NCI-H2227 (cell line): ENCODE results near the gene TUBD1.
A peak's percentile ranks its signal among the peaks of the same experiment; 100 is the strongest.
"Not testable (repeated sequence)": the region's sequence is repeated elsewhere in the genome, so short reads cannot be mapped to it uniquely, and the experiment has no call there.

Source experiments
- DNase-seq: peaks from one replicate; lab custom pipeline; 2025; ENCODE audit not compliant: unreplicated experiment; lab: John Stamatoyannopoulos, UW

Gene TUBD1

DNA sequence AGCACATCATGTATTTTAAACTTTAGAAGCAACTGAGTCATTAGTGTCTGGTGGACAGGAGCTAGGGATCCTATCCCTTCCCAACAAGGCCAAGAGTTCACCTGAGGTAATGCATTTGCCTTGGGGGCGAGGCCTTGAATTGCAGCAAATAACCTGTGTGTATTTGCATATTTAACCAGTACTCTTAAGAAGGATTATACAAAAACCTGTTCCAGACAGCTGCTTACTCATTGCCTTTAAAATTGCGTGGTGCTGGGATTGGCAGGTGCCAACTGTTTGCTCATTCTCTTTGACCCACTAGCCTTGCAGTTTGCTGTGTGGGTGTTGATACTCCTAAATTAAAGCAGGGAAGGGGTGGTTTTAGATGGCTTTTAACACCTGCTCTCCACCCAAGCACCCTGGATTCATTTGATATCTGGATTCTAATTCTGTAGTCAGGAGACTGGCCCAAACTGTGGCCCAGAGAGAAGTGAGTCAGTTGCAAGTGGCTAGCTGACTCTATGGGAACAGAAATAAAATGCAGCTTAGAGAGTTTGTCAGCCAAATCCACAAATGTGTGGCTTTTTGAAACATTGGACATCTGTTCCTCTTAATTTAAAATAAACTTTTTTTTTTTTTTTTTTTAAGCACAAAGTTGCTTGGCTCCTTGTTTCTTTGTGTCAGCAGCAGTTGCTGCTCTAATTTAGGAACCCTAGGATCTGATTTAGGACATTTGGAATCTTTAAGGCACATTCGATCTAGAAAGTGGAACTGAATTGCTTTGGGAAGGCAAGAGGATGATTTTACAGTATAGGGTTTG is 46.9 kb downstream of the TUBD1 start:
- DNase-seq: no peak

DNA sequence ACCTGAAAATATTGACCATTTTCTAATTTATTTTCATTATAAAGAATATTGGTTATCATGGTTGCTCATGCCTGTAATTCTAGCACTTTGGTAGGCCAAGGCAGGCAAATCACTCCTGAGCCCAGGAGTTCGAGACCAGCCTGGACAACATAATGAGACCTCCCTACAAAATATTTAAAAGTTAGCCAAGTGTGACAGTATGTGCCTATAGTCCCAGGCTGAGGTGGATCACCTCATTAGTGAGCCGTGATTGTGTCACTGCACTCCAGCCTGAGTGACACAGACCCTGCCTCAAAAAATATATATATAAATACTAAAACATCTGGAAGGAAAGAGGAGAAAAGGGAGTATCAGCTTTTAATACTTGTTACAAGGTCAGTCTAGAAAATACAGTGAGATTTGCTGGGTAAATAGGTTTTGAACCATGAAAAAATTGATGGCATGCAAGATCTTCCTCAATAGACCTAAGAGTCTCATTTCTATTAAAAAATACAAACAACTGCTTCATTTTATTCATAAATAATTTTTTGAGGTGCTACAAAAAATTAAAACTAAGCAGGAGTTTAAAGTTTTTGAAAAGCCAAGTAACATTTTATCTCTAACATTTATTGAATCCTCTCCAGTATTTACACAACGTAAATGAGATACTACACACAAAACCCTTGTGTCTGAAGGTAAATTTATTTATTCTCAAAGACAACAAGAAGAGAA is 47.7 kb downstream of the TUBD1 start:
- DNase-seq: no peak

DNA sequence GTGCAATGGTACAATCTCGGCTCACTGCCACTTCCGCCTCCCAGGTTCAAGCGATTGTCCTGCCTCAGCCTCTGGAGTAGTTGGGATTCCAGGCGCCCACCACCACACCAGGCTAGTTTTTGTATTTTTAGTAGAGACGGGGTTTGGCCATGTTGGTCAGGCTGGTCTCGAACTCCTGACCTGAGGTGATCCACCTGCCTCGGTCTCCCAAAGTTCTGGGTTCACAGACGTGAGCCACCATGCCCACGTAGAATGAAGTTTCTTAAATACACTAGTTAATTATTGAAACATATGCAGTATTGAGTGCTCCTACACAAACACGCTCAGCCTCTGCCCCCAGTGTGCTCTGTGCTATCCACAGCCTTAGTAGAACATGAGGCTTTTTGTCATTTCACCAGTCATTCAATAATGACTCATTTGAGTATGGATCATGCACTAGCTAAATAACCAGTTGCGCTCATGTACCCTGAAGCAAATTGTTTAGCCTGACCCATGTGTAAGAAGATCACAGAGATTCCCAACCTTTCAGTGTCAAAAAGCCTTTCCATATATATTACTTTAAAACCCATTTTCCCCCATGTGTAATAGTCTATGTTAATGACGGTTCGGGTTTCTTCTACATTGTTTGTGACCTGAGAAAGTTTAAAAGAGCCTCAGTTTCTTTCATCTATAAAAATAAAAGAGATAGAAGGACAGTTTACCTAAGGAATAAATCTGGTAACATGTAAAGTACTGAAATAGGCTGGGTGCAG is 49.7 kb downstream of the TUBD1 start:
- DNase-seq: no peak

DNA sequence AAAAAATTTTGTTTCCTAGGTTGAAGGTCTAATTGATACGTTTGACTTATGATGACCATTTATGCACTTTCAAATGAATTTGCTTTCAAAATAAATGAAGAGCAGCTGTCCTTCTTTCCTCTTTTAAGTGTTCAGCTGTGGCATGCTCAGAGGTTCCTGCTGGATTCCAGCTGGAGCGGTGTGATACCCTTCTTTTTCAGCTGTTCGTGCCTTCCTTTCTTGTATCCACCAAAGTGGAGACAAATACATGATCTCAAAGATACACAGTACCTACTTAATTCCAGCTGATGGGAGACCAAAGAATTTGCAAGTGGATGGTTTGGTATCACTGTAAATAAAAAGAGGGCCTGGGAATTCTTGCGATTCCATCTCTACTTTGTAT is 50.9 kb downstream of the TUBD1 start:
- DNase-seq: not testable (repeated sequence)

DNA sequence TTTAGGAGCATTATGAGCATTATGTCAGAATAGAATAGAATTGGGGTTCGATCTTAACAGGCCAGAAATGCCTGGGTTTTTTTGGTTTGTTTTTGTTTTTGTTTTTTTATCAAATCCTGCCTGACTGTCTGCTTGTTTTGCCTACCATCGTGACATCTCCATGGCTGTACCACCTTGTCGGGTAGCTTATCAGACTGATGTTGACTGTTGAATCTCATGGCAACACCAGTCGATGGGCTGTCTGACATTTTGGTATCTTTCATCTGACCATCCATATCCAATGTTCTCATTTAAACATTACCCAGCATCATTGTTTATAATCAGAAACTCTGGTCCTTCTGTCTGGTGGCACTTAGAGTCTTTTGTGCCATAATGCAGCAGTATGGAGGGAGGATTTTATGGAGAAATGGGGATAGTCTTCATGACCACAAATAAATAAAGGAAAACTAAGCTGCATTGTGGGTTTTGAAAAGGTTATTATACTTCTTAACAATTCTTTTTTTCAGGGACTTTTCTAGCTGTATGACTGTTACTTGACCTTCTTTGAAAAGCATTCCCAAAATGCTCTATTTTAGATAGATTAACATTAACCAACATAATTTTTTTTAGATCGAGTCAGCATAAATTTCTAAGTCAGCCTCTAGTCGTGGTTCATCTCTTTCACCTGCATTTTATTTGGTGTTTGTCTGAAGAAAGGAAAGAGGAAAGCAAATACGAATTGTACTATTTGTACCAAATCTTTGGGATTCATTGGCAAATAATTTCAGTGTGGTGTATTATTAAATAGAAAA is 51.5 kb downstream of the TUBD1 start:
- DNase-seq: not testable (repeated sequence)

DNA sequence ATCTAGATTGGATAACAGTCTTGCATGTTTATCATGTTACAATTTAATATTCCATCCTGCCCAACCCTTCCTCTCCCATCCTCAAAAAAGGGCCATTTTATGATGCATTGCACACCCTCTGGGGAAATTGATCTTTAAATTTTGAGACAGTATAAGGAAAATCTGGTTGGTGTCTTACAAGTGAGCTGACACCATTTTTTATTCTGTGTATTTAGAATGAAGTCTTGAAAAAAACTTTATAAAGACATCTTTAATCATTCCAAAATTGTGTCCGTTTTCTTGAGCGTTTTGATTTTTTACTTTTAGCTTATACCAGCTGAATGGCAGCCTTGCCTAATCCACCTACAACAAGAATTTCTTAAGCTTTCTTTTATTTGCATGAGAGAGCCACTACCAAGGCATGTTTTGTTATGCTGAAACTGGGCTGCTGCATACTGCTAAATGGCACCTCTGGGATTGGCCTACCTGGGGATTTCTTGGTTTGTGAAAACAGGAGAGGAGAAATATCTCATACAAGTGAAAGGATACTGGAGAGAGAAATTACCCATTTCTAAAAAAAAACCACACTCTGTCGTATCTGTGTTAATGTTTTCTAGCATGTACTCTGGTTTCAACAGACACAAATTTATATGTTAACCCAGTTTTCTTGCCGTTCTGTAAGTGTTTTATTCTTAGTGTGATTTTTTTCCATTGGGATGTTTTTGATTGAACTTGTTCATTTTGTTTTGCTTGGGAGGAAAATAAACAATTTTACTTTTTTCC is 52.2 kb downstream of the TUBD1 start:
- no peak for DNase-seq

DNA sequence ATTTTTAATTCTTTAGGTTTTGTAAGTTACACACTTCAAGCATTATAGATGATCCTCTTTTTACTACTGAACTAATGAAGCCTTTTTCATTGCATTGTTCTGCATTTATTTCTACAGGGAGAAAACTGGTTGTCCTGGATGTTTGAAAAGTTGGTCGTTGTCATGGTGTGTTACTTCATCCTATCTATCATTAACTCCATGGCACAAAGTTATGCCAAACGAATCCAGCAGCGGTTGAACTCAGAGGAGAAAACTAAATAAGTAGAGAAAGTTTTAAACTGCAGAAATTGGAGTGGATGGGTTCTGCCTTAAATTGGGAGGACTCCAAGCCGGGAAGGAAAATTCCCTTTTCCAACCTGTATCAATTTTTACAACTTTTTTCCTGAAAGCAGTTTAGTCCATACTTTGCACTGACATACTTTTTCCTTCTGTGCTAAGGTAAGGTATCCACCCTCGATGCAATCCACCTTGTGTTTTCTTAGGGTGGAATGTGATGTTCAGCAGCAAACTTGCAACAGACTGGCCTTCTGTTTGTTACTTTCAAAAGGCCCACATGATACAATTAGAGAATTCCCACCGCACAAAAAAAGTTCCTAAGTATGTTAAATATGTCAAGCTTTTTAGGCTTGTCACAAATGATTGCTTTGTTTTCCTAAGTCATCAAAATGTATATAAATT is 53.0 kb downstream of the TUBD1 start:
- DNase-seq: no peak

DNA sequence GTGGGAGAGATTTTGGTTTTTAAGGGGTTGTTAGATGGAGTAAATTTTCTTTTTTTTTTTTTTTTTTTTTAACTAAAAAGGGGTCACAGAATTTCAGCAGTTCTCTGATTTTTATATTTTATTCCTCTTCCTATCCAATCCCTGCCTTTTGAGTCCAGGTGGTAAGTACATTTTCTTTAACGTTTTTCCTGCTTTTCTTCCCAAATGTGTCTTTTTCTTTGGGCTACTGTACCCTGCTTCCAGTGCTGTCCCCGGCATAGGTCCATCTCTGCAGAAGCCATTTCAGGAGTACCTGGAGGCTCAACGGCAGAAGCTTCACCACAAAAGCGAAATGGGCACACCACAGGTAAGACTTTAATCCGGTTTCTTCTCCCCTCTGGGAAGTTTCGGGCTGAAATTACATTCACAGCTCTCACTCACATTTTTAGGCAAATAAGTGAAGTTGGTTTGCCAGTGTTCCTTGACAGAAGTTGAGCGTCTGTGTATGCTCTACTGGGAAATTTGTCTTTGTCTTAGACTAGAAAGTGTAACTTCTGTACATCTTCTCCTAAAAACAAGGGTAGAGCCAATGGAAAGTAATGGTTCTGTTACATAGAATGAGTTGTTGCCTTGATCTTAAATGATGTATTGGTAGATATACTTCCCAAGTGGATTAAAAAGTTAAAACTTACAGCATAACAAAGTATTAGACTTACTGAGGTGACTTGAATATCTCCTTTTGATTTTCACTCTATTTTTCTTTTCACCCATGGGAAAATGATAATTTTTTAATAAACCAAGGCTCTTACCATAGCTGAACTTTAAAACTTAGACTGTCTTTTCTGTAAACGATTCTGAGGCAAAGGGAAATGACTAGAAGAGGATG is 54.5 kb downstream of the TUBD1 start:
- no peak for DNase-seq

DNA sequence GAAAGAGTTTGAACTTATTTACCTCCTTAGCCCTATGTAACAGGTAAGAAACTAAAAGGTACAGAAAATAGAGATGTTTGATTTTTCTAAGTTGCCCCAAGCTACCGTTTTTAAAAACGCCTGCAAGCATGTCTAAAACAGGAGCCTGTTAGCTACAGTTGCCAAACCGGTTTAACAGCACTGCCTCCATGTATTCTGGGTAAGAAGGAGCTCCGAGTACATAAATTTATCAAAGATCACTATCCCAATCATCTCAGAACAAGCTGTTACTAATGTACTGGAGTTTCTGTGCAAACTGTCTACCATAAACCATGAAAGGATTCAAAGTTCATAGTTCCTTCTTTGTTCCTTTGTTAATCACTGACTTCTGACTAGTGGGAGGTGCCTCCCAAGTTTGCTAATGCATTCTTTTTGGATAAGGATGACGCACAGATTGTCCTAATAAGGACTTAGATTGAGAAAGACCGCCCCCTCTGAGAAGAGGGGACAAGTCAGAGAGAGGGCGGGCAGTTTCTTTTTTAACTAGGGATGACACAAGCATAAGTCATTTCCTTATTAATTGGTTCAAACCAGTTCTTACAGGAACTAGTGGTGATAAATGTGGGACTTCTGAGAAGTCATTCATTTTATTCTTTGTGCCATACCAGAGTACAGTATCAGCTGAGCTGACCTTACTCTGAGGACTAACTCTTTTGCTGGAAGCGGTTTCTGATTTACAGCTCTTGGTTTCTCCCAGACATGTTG is 55.3 kb downstream of the TUBD1 start:
- DNase-seq: peak; percentile 9

DNA sequence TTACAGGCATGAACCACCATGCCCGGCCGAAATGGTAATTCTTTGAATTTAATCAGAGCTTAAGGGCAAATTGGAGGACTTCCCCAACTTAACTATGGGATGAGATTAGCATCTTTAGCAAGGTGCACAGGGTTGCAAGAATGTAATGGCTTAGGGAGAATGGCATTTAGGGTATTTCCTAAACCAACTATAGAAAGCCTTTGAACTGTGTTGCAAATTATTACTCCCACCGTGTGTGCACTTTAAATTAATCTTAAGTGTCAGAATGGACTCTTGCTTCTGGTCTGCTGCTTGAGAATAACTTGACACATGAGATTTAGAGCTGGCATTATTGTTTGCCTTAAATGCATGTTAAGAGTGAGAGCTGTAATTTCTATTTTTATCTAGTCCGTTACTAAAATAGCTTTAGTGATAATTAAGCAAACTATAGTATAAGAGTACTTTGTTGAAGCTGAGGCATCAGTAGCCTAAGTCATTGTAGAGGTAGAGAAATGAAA is 59.8 kb downstream of the TUBD1 start:
- peak; percentile 25 for DNase-seq

DNA sequence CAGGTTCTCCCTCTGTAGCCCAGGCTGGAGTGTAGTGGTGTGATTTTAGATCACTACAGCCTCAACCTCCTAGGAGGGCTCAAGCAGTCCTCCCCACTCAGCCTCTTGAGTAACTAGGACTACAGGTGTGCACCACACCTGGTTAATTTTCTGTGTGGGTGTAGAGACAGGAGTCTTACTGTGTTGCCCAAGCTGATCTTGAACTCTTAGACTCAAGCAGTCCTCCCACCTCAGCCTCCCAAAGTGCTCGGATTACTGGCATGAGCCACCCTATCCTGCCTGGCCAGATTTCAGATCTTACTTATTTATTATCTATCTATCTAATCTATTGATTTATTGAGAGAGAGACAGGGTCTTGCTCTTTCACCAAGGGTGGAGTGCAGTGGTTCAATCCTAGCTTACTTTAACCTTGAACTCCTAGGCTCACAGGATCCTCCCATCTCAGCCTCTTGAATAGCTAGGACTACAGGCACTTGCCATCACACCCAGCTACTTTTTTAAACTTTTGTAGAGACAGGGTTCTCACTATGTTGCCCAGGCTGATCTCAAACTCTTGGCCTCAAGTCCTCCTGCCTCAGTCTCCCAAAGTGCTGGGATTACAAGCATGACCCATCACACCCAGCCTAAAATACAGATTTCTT is 61.8 kb downstream of the TUBD1 start:
- DNase-seq: no peak

DNA sequence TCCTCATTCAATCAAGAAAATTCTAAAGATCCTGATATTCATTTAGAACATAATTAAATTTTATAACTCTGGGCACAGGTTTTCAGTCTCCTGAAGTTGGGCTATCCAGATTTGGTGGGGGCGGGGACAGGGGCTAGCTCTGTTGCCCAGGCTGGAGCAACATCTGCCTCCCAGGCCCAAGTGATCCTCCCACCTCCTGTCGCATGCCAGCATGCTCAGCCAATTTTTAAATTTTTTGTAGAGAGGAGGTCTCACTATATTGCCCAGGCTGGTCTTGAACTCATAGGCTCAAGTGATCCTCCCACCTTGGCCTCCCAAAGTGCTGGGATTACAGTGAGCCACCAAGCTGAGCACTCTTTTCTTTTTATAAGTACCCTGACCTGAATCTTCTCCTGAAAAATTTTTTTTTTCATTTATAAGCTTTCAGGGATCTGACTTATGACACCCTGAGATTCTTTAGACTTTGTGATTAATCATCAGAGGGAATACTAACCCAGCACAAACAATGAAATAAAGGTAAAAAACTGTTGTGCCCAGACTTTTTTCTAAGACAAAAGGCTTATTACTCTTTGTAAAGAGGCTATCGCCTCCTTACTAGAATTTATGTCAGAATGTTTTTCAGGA is 62.6 kb downstream of the TUBD1 start:
- no peak for DNase-seq

DNA sequence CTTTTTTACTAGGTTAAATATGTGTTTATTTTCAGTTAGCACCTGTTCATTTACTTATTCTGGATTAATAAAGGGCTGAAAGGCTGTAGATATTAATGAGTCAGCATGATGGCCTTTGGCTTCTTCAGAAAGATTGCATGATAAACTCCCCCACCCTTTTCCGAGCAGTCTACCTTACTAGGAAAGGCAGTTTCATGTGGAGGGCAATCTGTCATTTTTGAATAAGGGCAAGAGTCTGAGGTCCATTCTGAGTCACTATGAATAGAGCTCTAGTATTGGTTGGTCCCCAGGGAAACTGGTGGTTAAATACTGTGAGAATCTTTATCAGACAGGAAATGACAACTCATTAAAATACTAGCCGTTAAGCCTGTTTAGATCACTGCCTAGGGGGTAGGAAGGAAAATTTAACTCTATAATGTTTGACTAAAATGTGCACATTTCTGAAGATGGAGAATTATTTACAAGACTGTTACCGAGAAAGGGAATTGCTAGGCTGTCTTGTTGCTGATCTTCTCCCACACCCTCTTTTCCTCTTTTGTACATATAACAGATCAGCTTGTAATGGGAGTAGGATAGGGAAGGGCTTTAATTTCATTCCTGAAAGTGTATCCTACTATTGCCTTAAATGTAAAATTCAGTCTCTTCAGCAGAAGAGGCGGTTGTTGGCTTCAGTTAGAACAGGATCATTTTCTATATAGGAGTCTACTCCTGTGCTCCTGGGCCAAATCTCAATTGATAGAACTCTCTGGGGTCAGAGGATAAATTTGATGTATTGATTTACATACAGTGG is 63.3 kb downstream of the TUBD1 start:
- DNase-seq: peak; percentile 23

DNA sequence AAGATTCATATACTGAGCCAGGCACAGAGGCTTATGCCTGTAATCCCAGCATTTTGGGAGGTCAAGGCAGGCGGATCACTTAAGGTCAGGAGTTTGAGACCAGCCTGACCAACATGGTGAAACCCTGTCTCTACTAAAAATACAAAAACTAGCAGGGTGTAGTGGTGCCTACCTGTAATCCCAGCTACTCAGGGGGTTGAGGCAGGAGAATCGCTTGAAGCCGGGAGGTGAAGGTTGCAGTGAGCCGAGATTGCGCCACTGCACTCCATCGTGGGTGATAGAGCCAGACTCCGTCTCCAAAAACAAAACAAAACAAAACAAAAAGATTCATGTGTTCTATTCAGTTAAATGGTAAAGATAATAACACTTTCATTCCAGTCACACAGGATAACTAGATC is 63.9 kb downstream of the TUBD1 start:
- not testable (repeated sequence) for DNase-seq

DNA sequence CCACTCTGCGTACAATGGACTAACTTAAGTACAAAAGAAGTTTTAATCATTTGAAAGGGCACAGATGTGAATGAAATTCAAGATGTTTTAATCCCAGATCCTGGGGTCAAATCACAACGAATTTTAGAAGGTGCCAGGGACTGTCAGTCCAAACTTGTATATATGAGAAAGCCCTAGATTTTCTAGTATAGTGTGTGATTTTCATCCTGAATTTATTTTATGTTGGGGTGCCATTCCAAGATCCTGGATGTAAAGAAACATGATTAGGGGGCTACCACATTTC is 64.3 kb downstream of the TUBD1 start:
- no peak for DNase-seq

DNA sequence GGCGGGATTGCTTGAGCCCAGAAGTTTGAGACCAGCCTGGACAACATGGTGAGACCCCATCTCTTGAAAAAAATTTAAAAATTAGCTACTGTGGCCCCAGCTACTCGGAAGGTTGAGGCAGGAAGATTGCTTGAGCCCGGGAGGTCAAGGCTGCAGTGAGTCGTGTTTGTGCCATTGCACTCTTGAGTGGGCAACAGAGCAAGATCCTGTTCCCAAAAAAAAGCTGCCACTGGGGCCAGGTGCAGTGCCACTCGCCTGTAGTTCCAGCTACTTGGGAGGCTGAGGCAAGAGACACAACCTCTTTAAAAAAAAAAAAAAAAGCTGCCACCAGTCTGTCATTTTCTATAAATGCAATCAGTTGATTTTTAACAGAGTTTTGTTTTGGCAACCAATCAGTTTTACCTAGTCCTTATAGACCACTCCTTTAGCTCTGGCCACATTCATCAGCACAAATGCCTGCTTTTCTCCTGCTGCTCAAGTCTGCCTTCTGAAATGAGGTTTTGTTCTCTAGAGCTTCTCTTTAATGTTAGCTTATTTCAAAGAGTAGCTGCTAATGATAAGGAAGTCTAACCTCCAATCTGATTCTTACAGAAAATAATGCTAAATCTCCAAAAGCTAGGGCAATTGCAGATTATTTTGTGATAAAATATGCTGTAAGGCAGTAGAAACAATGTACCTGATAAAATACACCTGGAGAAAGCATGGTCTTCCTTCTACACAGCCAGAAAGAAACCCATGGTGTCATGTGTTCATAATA is 64.8 kb downstream of the TUBD1 start:
- DNase-seq: no peak
